GM18951 (cell line): ENCODE measurements around the gene VRTN.
A peak's percentile ranks its signal among the peaks of the same experiment; 100 is the strongest.

Source experiments
- POLR2A ChIP-seq: IDR thresholded peaks from 4 replicates; pipeline ENCODE4 v1.6.1; 2011; ENCODE audit warnings: mild to moderate bottlenecking; ENCODE audit not compliant: insufficient read length, insufficient read depth; ENCODE audit errors: extremely low read depth
- in situ Hi-C: fragments of 300-500 bp; cut with MboI; formaldehyde crosslinking; loops from one replicate; pipeline ENCODE4 v1.12.0; 2022; ENCODE audit warnings: low sequenced_read_pairs, mixed read lengths, inconsistent platforms; ENCODE audit not compliant: unreplicated experiment

The VRTN gene

GRCh38 chr14:74392616-74393570 is 44.6 kb downstream of the VRTN start:
- TF ChIP-seq POLR2A = no peak
- in situ Hi-C loops = no loop called here

GRCh38 chr14:74394549-74394948 is 46.3 kb downstream of the VRTN start:
- in situ Hi-C loops = no loop called here
- TF ChIP-seq POLR2A = no peak

DNA sequence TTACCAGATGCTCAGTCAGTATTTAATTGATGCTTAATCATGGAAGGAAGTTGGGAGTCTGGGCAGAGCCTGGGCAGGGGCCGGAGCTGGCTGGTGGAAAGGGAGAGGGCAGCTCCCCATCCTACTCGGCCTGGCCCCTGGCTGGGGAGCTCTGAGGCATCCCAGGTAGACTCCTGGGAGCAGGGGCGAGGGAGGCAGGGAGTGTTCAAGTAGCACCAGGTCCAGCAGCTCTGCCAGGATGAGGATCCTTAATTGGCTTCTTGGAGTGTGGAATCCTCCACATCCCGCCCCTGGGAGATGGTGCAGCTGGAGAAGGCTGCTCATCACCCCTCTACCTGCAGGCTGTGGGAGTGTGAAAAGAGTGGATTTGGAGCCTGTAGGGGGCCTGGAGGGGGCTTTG is 46.8 kb downstream of the VRTN start:
- in situ Hi-C loops = no loop called here

DNA sequence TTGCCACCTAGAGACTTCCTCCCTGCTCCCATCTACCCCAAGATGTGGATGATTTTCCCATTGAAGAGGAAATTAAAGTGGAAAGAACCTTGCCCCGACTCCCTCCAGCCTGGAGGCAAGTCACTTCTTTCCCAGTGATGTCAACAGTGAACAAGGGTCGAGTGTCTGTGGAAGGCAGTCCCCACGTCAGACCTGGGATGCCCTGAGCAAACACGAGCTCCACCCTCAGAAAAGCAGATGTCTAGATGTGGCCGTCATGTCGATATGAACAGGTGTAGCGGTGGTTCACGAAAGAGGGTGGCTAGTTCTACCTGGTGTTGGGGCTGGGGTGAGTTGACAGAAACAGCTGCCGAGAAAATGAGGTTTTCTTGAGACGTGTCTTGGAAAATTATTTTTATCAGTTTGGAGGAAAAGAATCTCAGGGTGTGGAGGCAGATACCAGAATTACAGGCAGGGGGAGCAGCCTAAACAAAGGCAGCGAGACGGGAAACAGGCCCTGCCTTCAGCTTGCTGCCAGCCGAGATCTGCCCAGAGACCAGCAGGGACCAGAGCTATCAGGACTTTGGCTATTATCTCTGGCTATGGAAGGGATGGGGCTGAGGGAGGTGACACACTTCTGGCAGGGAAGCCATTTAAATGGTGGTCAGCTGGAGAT is 51.9 kb downstream of the VRTN start:
- TF ChIP-seq POLR2A = no peak
- in situ Hi-C loops = no loop called here

More for the DNA sequence above, 46.8 kb downstream of the VRTN start:
- no peak for TF ChIP-seq POLR2A

GRCh38 chr14:74400919-74401503 is 52.7 kb downstream of the VRTN start:
- TF ChIP-seq POLR2A = no peak
- in situ Hi-C loops = no loop called here

- TF ChIP-seq POLR2A = peak; percentile 46
- in situ Hi-C loops = no loop called here
Measured at GRCh38 chr14:74401504-74402241, 53.4 kb downstream of the VRTN start.

DNA sequence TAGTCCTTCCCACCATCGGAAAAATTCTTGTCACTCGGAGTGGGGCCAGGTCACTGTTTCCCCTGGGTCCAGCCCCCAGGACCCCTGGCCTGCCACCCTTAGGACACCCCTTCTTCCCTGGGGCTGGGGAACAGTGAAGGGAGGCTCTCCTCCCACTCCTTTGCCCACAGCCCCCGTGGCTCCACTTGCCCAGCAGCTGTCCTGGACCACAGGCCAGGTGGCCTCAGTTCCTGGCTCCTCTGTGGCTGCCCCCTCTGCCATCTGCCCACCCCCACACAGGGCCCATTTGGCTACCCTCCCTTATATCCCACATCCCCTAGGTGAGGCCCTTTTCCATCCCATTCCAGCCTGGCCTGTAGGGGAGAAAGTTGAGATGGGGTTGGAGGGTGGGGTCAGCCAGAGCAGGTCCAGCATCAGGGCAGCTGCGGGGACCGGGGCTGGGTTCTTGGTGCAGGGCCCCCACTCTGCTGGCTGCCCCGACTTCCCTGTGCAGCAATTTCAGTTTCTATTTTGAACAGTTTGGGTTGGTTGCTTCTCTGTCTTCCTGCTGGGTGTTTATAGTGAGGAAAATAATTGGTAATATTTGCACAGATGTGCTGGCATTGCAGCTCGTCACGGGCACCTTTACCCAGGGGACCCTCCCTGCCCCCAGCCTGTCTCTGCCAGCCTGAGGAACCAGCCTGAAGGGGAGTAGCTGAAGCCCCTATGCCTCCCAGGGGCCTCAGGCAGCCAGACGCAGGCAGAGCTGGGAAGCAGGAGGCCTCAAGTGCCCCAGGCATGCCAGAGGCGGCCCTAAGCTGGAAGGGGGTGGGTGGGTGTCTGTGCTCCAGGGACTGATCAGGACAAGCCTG is 54.4 kb downstream of the VRTN start:
- TF ChIP-seq POLR2A = no peak
- in situ Hi-C loops = no loop called here

DNA sequence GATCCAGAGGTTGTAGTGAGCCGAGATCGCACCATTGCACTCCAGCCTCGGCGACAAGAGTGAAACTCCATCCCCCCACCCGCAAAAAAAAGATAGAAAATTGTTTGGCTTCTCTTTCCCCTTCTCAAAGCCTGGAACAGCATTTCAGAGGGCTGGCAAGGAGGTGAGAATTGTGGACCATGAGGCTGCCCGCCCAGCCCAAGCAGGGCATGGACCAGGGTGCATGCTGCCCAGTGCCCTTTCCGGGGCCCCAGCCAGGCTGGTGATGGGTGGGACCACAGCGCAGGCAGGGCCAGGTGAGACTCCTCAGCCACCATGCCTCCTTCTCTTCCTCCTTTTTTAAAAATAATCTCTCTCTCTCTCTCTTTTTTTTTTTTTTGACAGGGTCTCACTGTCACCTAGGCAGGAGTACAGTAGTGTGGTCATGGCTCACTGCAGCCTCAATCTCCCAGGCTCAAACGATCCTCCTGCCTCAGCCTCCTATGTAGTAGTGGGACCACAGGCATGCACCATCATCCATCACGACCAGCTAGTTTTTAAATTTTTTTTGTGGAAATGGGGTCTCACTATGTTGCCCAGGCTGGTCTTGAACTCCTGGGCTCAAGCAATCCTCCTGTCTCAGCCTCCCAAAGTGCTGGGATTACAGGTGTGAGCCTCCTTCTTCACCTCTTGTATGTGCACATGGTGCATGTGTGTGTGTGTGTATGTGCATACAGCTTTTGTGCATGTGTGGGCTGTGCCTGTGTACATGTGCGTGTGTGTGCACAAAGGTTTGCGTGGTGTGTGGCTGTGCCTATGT is 55.5 kb downstream of the VRTN start:
- in situ Hi-C loops = no loop called here
- TF ChIP-seq POLR2A = no peak

GRCh38 chr14:74404435-74404834 is 56.2 kb downstream of the VRTN start:
- in situ Hi-C loops = no loop called here
- no peak for TF ChIP-seq POLR2A

GRCh38 chr14:74405663-74406062 is 57.4 kb downstream of the VRTN start:
- TF ChIP-seq POLR2A = no peak
- in situ Hi-C loops = no loop called here

DNA sequence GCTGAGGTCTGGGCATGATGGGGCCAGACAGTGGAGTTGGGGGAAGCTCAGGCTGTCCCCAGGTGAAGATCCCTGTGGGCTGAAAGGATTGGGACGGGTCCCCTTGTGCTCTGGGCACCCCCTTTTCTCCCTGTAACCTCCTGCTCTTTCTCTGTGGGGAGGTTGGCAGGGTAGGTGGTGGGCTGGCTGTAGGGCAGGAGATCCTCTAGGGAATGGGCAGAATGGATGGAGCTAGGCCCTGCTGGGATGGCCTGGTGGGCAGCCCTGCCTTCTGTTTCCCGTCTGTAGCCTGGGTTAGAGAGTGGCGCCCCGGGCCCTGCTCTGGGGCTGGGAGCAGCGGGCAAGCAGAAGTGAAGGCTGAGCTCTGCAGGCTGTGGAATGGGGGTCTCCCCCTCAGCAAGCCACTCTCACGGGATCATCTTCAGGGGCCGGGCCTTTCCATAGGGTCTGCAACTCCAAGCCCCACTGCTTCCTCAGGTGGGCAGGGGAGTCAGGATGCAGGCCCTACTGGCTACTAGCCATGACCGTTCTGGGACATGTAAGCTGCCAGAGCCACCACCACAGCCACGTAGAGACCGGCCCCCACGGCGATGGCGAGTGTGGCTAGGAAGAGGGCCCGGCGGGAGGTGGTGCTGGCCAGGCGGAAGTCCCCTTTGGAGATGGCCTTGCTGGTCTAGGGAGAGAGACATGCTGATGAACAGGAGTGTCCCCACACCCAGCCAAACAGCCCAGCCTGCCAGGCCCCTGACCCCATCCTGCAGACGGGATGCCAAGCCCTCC is 58.9 kb downstream of the VRTN start:
- no peak for TF ChIP-seq POLR2A
- in situ Hi-C loops = no loop called here
